Activated CD4-positive, alpha-beta T cell treated with anti-CD3 and anti-CD28 coated beads, Interleukin-2, amount 50 U/mL, for 16 hours (primary cell): Measurements from ENCODE around the gene TPRG1.

ENCODE experiments used
- DNase-seq: peaks from one replicate; pipeline ENCODE4 v3.0.0-alpha.2; 2020

Gene TPRG1

DNA sequence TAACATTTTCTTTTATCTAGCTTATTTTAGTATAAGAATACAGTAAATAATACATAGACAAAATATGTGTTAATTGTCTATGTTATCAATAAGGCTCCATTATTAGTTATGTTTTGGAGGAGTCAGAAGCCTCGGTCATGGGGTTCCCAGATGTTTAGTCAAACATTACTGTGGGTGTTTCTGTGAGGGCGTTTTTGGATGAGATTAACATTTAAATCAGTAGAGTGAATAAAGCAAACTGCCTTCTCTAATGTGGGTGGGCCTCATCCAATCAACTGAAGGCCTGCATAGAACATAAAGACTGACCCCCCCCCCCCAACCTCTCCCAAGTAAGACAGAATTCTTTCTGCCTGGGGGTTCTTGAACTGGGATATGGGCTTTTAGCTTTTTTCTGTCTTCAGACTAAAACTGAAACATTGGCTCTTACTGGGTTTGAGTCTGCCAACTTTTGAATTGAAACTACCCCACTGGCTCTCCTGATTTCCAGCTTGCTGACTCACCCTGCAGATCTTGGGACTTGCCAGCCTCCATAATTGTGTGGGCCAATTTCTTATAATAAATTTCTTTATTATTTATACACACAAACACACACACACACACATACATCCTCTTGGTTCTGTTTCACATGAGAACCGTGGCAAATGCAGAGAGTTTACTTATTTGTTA lies 192.0 kb downstream of the TPRG1 start:
- DNase-seq, result peak; percentile 15

DNA sequence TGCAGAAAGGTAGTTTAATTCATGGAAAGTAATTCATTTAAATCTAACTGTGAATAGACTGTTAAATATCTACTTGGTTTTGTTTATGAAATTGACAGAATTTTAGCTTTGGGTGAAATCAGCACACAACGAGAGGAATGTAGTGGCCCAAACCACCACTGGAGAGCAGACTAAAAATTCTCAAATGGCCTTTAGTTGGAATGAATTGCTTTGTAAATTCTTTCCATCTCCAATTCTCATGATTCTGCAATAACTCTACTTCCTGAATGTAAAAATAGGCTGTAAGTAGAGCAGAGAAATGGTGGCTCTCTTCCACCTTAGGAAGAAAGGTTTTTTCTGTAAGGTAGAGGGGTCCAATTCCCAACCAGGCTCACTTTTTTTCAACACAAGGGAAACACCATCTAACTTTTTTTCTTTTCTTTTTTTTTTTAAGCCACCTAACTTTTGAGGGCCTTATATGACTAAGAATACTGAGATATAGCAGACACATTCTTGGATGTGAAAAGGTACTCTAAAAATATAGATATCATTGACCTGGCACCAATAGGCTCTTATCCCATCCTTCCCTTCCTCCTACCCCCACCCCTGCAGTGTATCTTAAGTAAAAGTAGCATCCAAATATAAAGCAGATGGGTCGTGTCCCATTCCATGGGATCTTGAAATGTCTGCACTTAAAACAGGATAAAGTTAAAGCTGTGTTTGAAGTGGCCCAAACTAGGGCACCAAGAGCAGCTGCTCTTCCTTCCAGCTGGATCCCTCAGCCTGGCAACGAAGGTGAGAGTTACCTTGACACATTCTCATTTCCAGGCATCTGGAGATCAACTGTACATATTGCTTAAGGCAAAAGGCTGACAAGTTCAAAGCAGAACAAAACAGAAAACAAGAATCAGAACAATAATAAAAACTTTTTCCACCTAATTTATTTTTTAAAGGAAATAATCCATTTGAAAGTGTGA lies 194.1 kb downstream of the TPRG1 start:
- no peak for DNase-seq

- DNase-seq, result no peak
Observed at GRCh38 chr3:189368384-189368783, 196.6 kb downstream of the TPRG1 start.

DNA sequence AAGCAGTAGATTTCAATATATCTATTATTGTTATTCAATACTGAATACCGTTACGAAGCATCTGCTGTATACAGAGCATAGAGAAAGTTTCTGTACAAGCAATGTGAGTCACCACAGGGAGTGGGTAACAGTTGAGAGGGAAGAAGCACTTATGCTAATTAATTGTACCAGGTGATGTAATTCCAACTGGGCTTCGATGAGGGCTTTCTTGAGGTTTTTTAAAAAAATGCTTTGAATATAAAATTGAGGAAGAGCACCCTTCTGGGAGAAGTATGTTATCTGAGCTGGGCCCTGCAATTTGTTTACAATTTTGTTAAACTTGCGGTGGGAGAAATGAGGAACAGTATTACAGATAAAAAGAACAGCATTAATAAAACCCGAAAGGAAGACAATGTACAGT lies 197.9 kb downstream of the TPRG1 start:
- no peak for DNase-seq

- DNase-seq, result no peak
Observed at GRCh38 chr3:189372243-189372642, 200.5 kb downstream of the TPRG1 start.
